ENCODE data around the gene BTK. TPM values are rescaled to one million over a fixed set of nuclear protein-coding genes. Genes with fewer than 3 reads are reported as not detected.

Gene BTK
- total RNA-seq, 1 experiment from 2014 or later, result 0.35 TPM

DNA sequence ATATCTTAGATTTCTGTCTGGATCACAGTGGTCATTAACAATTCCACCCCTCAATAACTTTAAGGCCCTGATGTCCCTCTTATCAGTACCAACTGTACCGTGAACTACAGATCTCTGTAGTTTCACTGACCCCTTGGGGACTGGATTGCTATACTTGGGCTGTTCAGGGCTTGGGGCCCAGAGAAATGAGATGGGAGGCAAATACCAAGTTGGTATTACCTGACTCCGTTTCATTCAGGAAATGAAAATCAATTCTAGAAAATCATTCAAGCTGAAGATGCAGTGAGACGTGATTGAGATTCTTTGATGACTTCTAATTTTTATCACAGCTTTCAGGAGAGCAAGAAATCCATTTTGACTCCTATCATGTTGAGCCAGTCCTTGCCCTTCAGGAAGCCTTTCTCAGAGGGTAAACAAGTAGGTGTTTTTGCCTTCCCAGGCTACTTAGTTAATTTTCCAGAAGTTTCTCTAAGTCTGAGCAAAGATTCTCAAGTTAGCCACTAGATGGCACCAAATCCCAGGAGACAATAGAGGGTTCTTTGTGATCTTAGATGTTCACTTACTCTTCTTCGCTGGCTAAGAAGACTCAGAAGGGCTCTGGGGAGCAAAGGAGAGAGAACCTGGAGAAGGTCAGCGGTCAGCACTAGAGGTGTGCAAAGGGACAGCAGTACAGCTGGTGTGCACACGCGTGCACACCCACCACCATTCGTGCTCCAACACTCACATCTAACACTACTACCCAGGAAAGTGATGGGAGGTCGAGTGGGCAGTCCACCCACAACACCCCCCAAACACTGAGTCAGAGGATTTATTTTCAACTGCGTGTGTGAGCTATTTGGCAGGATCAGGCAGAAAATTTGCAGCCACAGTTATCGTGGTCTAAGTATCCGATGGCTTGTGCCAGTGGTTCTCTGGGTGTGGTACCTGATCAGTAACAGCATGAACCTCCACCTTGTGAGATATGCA, 29.5 kb upstream of the BTK start:
- H2AFZ ChIP-seq (ENCODE audit: low read length), result no peak overlapping the region
- no peak overlapping the region for H3K14ac ChIP-seq (ENCODE audit: insufficient read depth, low read length)
- H3K23ac ChIP-seq (ENCODE audit: insufficient read length, low read depth, low read length), result no peak overlapping the region
- no peaks in the 10 kb centered on the region for H3K79me2 ChIP-seq (ENCODE audit: insufficient read depth, low read length)
- no peak overlapping the region for H2BK5ac ChIP-seq (ENCODE audit: insufficient read length, low read length)
- H2BK15ac ChIP-seq (ENCODE audit: low read depth, low read length), result no peak overlapping the region
- no peaks in the 10 kb centered on the region for H3K4me1 ChIP-seq (ENCODE audit: insufficient read depth, low read length)
- Mint-ChIP-seq H3K27me3 (ENCODE audit: low read depth) (no peaks in the 10 kb centered on the region; the same call in none of the 2 replicates), H3K36me3 (ENCODE audit: insufficient read depth in 1 of 3, low read depth in 3 of 3) (peaks cover 19 to 34% (median 28%) of the 10 kb centered on the region in 3 experiments), H3K27ac (peak overlapping the region; percentile 52 to 73 (median 64); a peak in 6 of 7 replicates), H3K9me3 (peaks cover 74 to 78% of the 10 kb centered on the region in 2 experiments), H3K4me1 (peaks cover 25 to 27% of the 10 kb centered on the region in 2 experiments), H3K4me3 (no peak overlapping the region)
- no peak overlapping the region for H3K18ac ChIP-seq (ENCODE audit: insufficient read length, low read depth, low read length)
- no peaks in the 10 kb centered on the region for H3K27me3 ChIP-seq (ENCODE audit: insufficient read depth, low read length)
- H4K91ac ChIP-seq (ENCODE audit: insufficient read length, low read depth, low read length), result no peak overlapping the region
- H3K9ac ChIP-seq (ENCODE audit: extremely low read depth, insufficient read length, low read length), result no peak overlapping the region
- H4K20me1 ChIP-seq (ENCODE audit: control insufficient read depth, insufficient read depth, insufficient read length), result no peaks in the 10 kb centered on the region
- H2BK12ac ChIP-seq (ENCODE audit: insufficient read length, low read depth, low read length), result no peak overlapping the region
- WGBS (ENCODE audit: extremely low coverage, insufficient read length, low lambda C conversion rate), result no CpG with 5 or more reads among the region's 12 CpGs
- H3K23me2 ChIP-seq (ENCODE audit: insufficient read length, low read depth, low read length, poor library complexity, severe bottlenecking), result no peaks in the 10 kb centered on the region
- peak; percentile 31 for DNase-seq
- no peak overlapping the region for H3K4me2 ChIP-seq (ENCODE audit: insufficient read depth, insufficient read length, low read length)
- no peak overlapping the region for H2AK5ac ChIP-seq (ENCODE audit: insufficient read length, low read length)
- TF ChIP-seq, protein P1, sequence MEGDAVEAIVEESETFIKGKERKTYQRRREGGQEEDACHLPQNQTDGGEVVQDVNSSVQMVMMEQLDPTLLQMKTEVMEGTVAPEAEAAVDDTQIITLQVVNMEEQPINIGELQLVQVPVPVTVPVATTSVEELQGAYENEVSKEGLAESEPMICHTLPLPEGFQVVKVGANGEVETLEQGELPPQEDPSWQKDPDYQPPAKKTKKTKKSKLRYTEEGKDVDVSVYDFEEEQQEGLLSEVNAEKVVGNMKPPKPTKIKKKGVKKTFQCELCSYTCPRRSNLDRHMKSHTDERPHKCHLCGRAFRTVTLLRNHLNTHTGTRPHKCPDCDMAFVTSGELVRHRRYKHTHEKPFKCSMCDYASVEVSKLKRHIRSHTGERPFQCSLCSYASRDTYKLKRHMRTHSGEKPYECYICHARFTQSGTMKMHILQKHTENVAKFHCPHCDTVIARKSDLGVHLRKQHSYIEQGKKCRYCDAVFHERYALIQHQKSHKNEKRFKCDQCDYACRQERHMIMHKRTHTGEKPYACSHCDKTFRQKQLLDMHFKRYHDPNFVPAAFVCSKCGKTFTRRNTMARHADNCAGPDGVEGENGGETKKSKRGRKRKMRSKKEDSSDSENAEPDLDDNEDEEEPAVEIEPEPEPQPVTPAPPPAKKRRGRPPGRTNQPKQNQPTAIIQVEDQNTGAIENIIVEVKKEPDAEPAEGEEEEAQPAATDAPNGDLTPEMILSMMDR (conservative IDR thresholded peaks at IDR 0.05), result peak; percentile 77
- H2BK20ac ChIP-seq (ENCODE audit: low read depth, low read length, poor library complexity, severe bottlenecking), result no peak overlapping the region
- no peak overlapping the region for H3T11ph ChIP-seq (ENCODE audit: low read length)
- H4K8ac ChIP-seq (replicated peaks; ENCODE audit: insufficient read length, low read depth, low read length), result no peak overlapping the region
- no peaks in the 10 kb centered on the region for H3K79me1 ChIP-seq (ENCODE audit: insufficient read depth, low read depth, low read length, poor library complexity, severe bottlenecking)
- H2BK120ac ChIP-seq (ENCODE audit: low read depth, low read length, poor library complexity, severe bottlenecking), result no peak overlapping the region
- no peak overlapping the region for H3K56ac ChIP-seq (ENCODE audit: insufficient read length, low read depth, low read length)
- peak overlapping the region; percentile 20 for H3K27ac ChIP-seq (ENCODE audit: insufficient read length, low read depth, low read length)
- H3K9me3 ChIP-seq (ENCODE audit: control insufficient read depth, low read depth, low read length), result peaks cover 19% of the 10 kb centered on the region
- no peak overlapping the region for H4K5ac ChIP-seq (ENCODE audit: insufficient read length, low read depth, low read length)
- no peak overlapping the region for H3K4ac ChIP-seq (ENCODE audit: low read depth, low read length)

All from H9 (cell line).